Panc1 (cell line): ENCODE data around the gene MTA3. TPM values are rescaled to one million over a fixed set of nuclear protein-coding genes. Genes with fewer than 3 reads are reported as not detected.

ENCODE experiments used
- ATAC-seq: fragments of 200-7000 bp; cut with Tn5 transposase; 2 replicates; pipeline ENCODE4 v1.9.1; 2020; ENCODE audit warnings: mild to moderate bottlenecking, moderate library complexity
- BruUV-seq: library from RNA; stranded (reverse); fragments of 400-500 nt; replicated peaks from 2 replicates; lab custom pipeline; 2021; lab: Mats Ljungman, UMichigan
- CTCF ChIA-PET: fragments of 300-600 bp; sonication (Branson Sonifier 250); formaldehyde crosslinking; loops from one replicate; lab custom pipeline; 2022; ENCODE audit warnings: antibody characterized with exemption; lab: Charles Lee
- POLR2A ChIA-PET: fragments of 300-600 bp; sonication (Branson Sonifier 250); formaldehyde crosslinking; loops from one replicate; lab custom pipeline; 2022; ENCODE audit warnings: antibody characterized with exemption; lab: Charles Lee
- DNase-seq: peaks from one replicate; pipeline ENCODE4 v3.0.0-alpha.2; 2010; ENCODE audit warnings: low read depth, low spot score
- H3K27ac ChIP-seq: 2 replicates; pipeline ENCODE4 v1.5.1; 2011; ENCODE audit warnings: mild to moderate bottlenecking, low read length, inconsistent platforms
- H3K27me3 ChIP-seq: fragments of 200-500 bp; sonication (Bioruptor generic); 2 replicates; pipeline ENCODE4 v1.6.0; 2014; ENCODE audit warnings: low read length, inconsistent platforms; ENCODE audit not compliant: control insufficient read depth, insufficient read depth
- H3K36me3 ChIP-seq: fragments of 200-500 bp; sonication (Bioruptor generic); 2 replicates; pipeline ENCODE4 v1.5.1; 2014; ENCODE audit warnings: inconsistent platforms, mild to moderate bottlenecking, low read length, moderate library complexity; ENCODE audit not compliant: control insufficient read depth, insufficient read depth
- H3K4me1 ChIP-seq: 2 replicates; pipeline ENCODE4 v1.5.1; 2011; ENCODE audit warnings: inconsistent platforms, mild to moderate bottlenecking, low read length, moderate library complexity; ENCODE audit not compliant: control insufficient read depth, insufficient read depth
- H3K4me3 ChIP-seq, 2 experiments: 2 replicates each; pipeline ENCODE4 v1.5.1; 2011 to 2012; ENCODE audit warnings: low read depth in 2 of 2, low read length in 2 of 2, mild to moderate bottlenecking in 2 of 2, inconsistent platforms in 1 of 2, moderate library complexity in 1 of 2
- H3K9me3 ChIP-seq: fragments of 200-500 bp; sonication (Bioruptor generic); 2 replicates; pipeline ENCODE4 v1.5.1; 2014; ENCODE audit warnings: low read depth, mild to moderate bottlenecking, inconsistent platforms, low read length, moderate library complexity; ENCODE audit not compliant: control insufficient read depth, insufficient read depth
- CTCF ChIP-seq: fragments of 450-650 bp; IDR thresholded peaks from 2 replicates; pipeline ENCODE4 v1.5.1; 2017; ENCODE audit warnings: mild to moderate bottlenecking
- POLR2AphosphoS5 ChIP-seq: IDR thresholded peaks from 2 replicates; pipeline ENCODE4 v1.6.1; 2012; ENCODE audit warnings: mild to moderate bottlenecking, low read depth, low read length, moderate library complexity
- REST ChIP-seq, 2 experiments: IDR thresholded peaks; 2 replicates each; pipeline ENCODE4 v1.6.1; 2011 to 2012; ENCODE audit warnings: low read depth in 2 of 2, control low read depth in 1 of 2, low read length in 1 of 2, mild to moderate bottlenecking in 1 of 2, moderate library complexity in 1 of 2; ENCODE audit not compliant: insufficient read depth in 1 of 2
- SIN3A ChIP-seq: IDR thresholded peaks from 2 replicates; pipeline ENCODE4 v1.6.1; 2012; ENCODE audit warnings: low read depth, mild to moderate bottlenecking, low read length, moderate library complexity, borderline replicate concordance; ENCODE audit not compliant: insufficient read depth
- TCF7L2 ChIP-seq: IDR thresholded peaks from 2 replicates; pipeline ENCODE4 v1.6.1; 2011; ENCODE audit warnings: mild to moderate bottlenecking, low read depth, low read length, inconsistent platforms
- in situ Hi-C: cut with HindIII; loops from 2 replicates; pipeline ENCODE4 v1.10.0; 2016; ENCODE audit warnings: low sequenced_read_pairs, low pct_unique_long_range_greater_than_20kb
- intact Hi-C: fragments of 100-400 bp; cut with micrococcal nuclease; formaldehyde crosslinking; loops from one replicate; pipeline ENCODE4 v1.10.0; 2022; ENCODE audit not compliant: unreplicated experiment
- total RNA-seq: library from RNA; stranded (reverse); gene quantifications from one replicate; pipeline ENCODE4 v1.2.1, GENCODE V29; 2021; ENCODE audit not compliant: unreplicated experiment

MTA3 gene
- total RNA-seq, 1 experiment from 2014 or later: 65.6 TPM

- H3K27ac ChIP-seq: no peak overlapping the region
- ATAC-seq: no peak
- intact Hi-C loops (no loop called here), in situ Hi-C loops (no loop called here)
- CTCF ChIA-PET: no interaction called here
- BruUV-seq: no TSS peak
- H3K36me3 ChIP-seq: no peaks in the 10 kb centered on the region
- H3K4me1 ChIP-seq: no peaks in the 10 kb centered on the region
- POLR2A ChIA-PET: interaction anchor here (0.6 to 0.7 kb wide), 2 partner anchors 42 to 53 kb away, joined by 4 to 10 read pairs; no protein-coding TSS in a partner anchor
- no peaks in the 10 kb centered on the region for H3K9me3 ChIP-seq
- no peaks in the 10 kb centered on the region for H3K27me3 ChIP-seq
- no peak overlapping the region for H3K4me3 ChIP-seq
- DNase-seq: no peak
- no peak for TF ChIP-seq SIN3A
- no peak for TF ChIP-seq POLR2AphosphoS5
- no peak for TF ChIP-seq REST (IDR thresholded peaks at IDR 0.05; ENCODE audit: insufficient read depth in 1 of 2, low read depth in 2 of 2, low read length in 1 of 2)
- no peak for TF ChIP-seq CTCF
- no peak for TF ChIP-seq TCF7L2
These were observed 179.0 kb downstream of the MTA3 start for GRCh38 chr2:42747422-42747821.

GRCh38 chr2:42748840-42749239 lies 180.4 kb downstream of the MTA3 start:
- TF ChIP-seq SIN3A: no peak
- peak in 1 of 2 experiments; percentile 50; a peak in 2 of 4 replicates for TF ChIP-seq REST (IDR thresholded peaks at IDR 0.05; ENCODE audit: insufficient read depth in 1 of 2, low read depth in 2 of 2, low read length in 1 of 2)
- no peak for TF ChIP-seq TCF7L2
- no peak for TF ChIP-seq CTCF
- no peak for TF ChIP-seq POLR2AphosphoS5
- Histone ChIP-seq H3K4me1 (no peaks in the 10 kb centered on the region), H3K27me3 (no peaks in the 10 kb centered on the region), H3K9me3 (no peaks in the 10 kb centered on the region), H3K27ac (no peak overlapping the region), H3K36me3 (no peaks in the 10 kb centered on the region), H3K4me3 (no peak overlapping the region)
- ATAC-seq (no peak), DNase-seq (no peak)
- ChIA-PET CTCF (no interaction called here), POLR2A (no interaction called here)
- in situ Hi-C loops (no loop called here), intact Hi-C loops (no loop called here)
- no TSS peak for BruUV-seq
